HEK293T (cell line): ENCODE data around the gene ARRB1.

Experiments
- ARNT ChIP-seq: fragments of 450-650 bp; IDR thresholded peaks from 2 replicates; pipeline ENCODE4 v1.6.1; 2017; ENCODE audit warnings: mild to moderate bottlenecking
- BHLHE40 ChIP-seq: fragments of 450-650 bp; IDR thresholded peaks from 2 replicates; pipeline ENCODE4 v1.6.1; 2016; ENCODE audit warnings: mild to moderate bottlenecking, moderate library complexity, borderline replicate concordance
- ELF4 ChIP-seq: fragments of 450-650 bp; IDR thresholded peaks from 2 replicates; pipeline ENCODE4 v1.6.1; 2017; ENCODE audit warnings: antibody characterized with exemption
- FOXA1 ChIP-seq: fragments of 450-650 bp; IDR thresholded peaks from 2 replicates; pipeline ENCODE4 v1.6.1; 2016; ENCODE audit warnings: mild to moderate bottlenecking
- FOXK2 ChIP-seq: fragments of 450-650 bp; IDR thresholded peaks from 2 replicates; pipeline ENCODE4 v1.6.1; 2016; ENCODE audit warnings: mild to moderate bottlenecking
- FOXM1 ChIP-seq: fragments of 450-650 bp; IDR thresholded peaks from 2 replicates; pipeline ENCODE4 v1.6.1; 2017; ENCODE audit warnings: mild to moderate bottlenecking, borderline replicate concordance
- SP1 ChIP-seq: fragments of 450-650 bp; IDR thresholded peaks from 2 replicates; pipeline ENCODE4 v1.6.1; 2017
- TARDBP ChIP-seq: fragments of 450-650 bp; IDR thresholded peaks from 2 replicates; pipeline ENCODE4 v1.6.1; 2016
- ZNF384 ChIP-seq: fragments of 450-650 bp; IDR thresholded peaks from 2 replicates; pipeline ENCODE4 v1.6.1; 2016
- TF ChIP-seq, protein P1 (sequence below): fragments of 450-650 bp; IDR thresholded peaks from 2 replicates; pipeline ENCODE4 v1.6.1; 2016

GRCh38 chr11:75320643-75321042 lies 30.8 kb downstream of the ARRB1 start:
- no peak for TF ChIP-seq ARNT
- TF ChIP-seq BHLHE40, result no peak
- no peak for TF ChIP-seq SP1
- no peak for TF ChIP-seq FOXM1
- no peak for TF ChIP-seq TARDBP
- no peak for TF ChIP-seq ZNF384
- no peak for TF ChIP-seq FOXK2
- no peak for TF ChIP-seq FOXA1
- TF ChIP-seq ELF4, result no peak
- TF ChIP-seq, protein P1, sequence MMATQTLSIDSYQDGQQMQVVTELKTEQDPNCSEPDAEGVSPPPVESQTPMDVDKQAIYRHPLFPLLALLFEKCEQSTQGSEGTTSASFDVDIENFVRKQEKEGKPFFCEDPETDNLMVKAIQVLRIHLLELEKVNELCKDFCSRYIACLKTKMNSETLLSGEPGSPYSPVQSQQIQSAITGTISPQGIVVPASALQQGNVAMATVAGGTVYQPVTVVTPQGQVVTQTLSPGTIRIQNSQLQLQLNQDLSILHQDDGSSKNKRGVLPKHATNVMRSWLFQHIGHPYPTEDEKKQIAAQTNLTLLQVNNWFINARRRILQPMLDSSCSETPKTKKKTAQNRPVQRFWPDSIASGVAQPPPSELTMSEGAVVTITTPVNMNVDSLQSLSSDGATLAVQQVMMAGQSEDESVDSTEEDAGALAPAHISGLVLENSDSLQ, result no peak
